Esophagus squamous epithelium (tissue), 5 donors: Measurements from ENCODE around the gene KBTBD13. TPM values are rescaled to one million over a fixed set of nuclear protein-coding genes. Genes with fewer than 3 reads are reported as not detected.

Experiments
- DNase-seq: peaks from one replicate; lab custom pipeline; 2025; lab: John Stamatoyannopoulos, UW
- H3K27ac ChIP-seq, 4 donors: fragments of 200-600 bp; sonication (generic); one replicate each; pipeline ENCODE4 v1.5.1; 2016 to 2019; ENCODE audit warnings: mild to moderate bottlenecking in 1 of 4
- H3K27me3 ChIP-seq, 4 donors: fragments of 200-600 bp; sonication (generic); 1 replicate in 3 of 4; 2 replicates in 1 of 4; pipeline versions ENCODE4 v1.5.1 to v1.6.0; 2017 to 2021; ENCODE audit warnings: antibody characterized with exemption in 1 of 4
- H3K36me3 ChIP-seq, 3 donors: fragments of 200-600 bp; sonication (generic); one replicate each; pipeline ENCODE4 v1.5.1; 2016 to 2019
- H3K4me1 ChIP-seq, 3 donors: fragments of 200-600 bp; sonication (generic); one replicate each; pipeline ENCODE4 v1.5.1; 2017 to 2019
- H3K4me3 ChIP-seq, 4 donors: fragments of 200-600 bp; sonication (generic); 1 replicate in 3 of 4; 2 replicates in 1 of 4; pipeline ENCODE4 v1.5.1; 2016 to 2019; ENCODE audit warnings: mild to moderate bottlenecking in 2 of 4, moderate library complexity in 1 of 4
- H3K9me3 ChIP-seq, 3 donors: fragments of 200-600 bp; sonication (generic); one replicate each; pipeline ENCODE4 v1.5.1; 2016 to 2019
- CTCF ChIP-seq, 6 experiments: fragments of 450-650 bp in 4 of 6; fragments of 200-600 bp in 2 of 6; sonication (generic) in 2 of 6; IDR thresholded peaks; one replicate each; pipeline ENCODE4 v1.5.1; 2016 to 2019; ENCODE audit warnings: antibody characterized with exemption in 6 of 6, mild to moderate bottlenecking in 4 of 6, moderate library complexity in 4 of 6
- POLR2A ChIP-seq, 4 donors: fragments of 450-650 bp; IDR thresholded peaks; one replicate each; pipeline ENCODE4 v1.6.1; 2017; ENCODE audit warnings: antibody characterized with exemption in 4 of 4, mild to moderate bottlenecking in 4 of 4, moderate library complexity in 3 of 4
- WGBS, 2 donors: methylation state at CpG; one replicate each; pipeline ENCODE4 v1.1.5; 2018; 5-methylcytosine and 5-hydroxymethylcytosine counted together
- intact Hi-C: fragments of 100-400 bp; cut with DNase I; formaldehyde crosslinking; loops from one replicate; pipeline ENCODE4 v1.15.0; 2022
- total RNA-seq, 4 donors: library from RNA; depleted of rRNA; stranded (reverse); fragments of >200 nt; gene quantifications; one replicate each; pipeline ENCODE4 v1.1.0, GENCODE V29; 2016
- donor health status: DM: yes; HTN: yes; CAD: no.

Gene KBTBD13
- total RNA-seq, 4 donors from 2014 or later, result not detected

- no peaks in the 10 kb centered on the region for H3K9me3 ChIP-seq
- peak overlapping the region; percentile 73 to 98 (median 84) for H3K4me3 ChIP-seq
- H3K4me1 ChIP-seq, result peaks cover 13 to 43% (median 13%) of the 10 kb centered on the region in 3 donors
- H3K36me3 ChIP-seq, result peaks cover 0 to 20% (median 6%) of the 10 kb centered on the region in 3 donors
- peak overlapping the region in 3 of 4 donors; percentile 79 to 90 (median 82) for H3K27ac ChIP-seq
- no peak for DNase-seq
- H3K27me3 ChIP-seq, result no peaks in the 10 kb centered on the region
- TF ChIP-seq POLR2A (IDR thresholded peaks at IDR 0.05), result no peak
- no peak for TF ChIP-seq CTCF (IDR thresholded peaks at IDR 0.05)
- 32 to 54% methylated on average over 5 to 12 of the region's 12 CpGs for WGBS, 2 donors
- intact Hi-C loops, result no loop called here
Measured at GRCh38 chr15:65029736-65030208, 46.8 kb upstream of the KBTBD13 start.

GRCh38 chr15:65032801-65033537, 43.6 kb upstream of the KBTBD13 start:
- no peak for DNase-seq
- WGBS, 2 donors, result 30 to 35% methylated on average over 5 to 10 of the region's 13 CpGs
- H3K4me3 ChIP-seq, result no peak overlapping the region
- H3K4me1 ChIP-seq, result peaks cover 8 to 30% (median 10%) of the 10 kb centered on the region in 3 donors
- H3K9me3 ChIP-seq, result no peaks in the 10 kb centered on the region
- intact Hi-C loops, result no loop called here
- no peak overlapping the region for H3K27ac ChIP-seq
- TF ChIP-seq CTCF (IDR thresholded peaks at IDR 0.05) (peak; percentile 49 to 75 (median 56)), POLR2A (IDR thresholded peaks at IDR 0.05) (no peak)
- no peaks in the 10 kb centered on the region for H3K27me3 ChIP-seq
- no peaks in the 10 kb centered on the region for H3K36me3 ChIP-seq

- DNase-seq, result no peak
- Histone ChIP-seq H3K9me3 (no peaks in the 10 kb centered on the region), H3K4me1 (peaks cover 2 to 22% (median 5%) of the 10 kb centered on the region in 3 donors), H3K4me3 (no peak overlapping the region), H3K27ac (no peak overlapping the region), H3K36me3 (no peaks in the 10 kb centered on the region), H3K27me3 (no peaks in the 10 kb centered on the region)
- intact Hi-C loops, result no loop called here
- 1 to 15% methylated on average over 4 of the region's 4 CpGs for WGBS, 2 donors
- no peak for TF ChIP-seq POLR2A (IDR thresholded peaks at IDR 0.05)
- TF ChIP-seq CTCF (IDR thresholded peaks at IDR 0.05), result peak in 5 of 6 experiments; percentile 26 to 61 (median 48)
Measured at GRCh38 chr15:65033659-65034269, 42.8 kb upstream of the KBTBD13 start.

GRCh38 chr15:65034719-65035118, 41.8 kb upstream of the KBTBD13 start:
- H3K9me3 ChIP-seq, result no peaks in the 10 kb centered on the region
- no peak for TF ChIP-seq POLR2A (IDR thresholded peaks at IDR 0.05)
- no peak for TF ChIP-seq CTCF (IDR thresholded peaks at IDR 0.05)
- H3K27me3 ChIP-seq, result no peaks in the 10 kb centered on the region
- no peaks in the 10 kb centered on the region for H3K36me3 ChIP-seq
- 58 to 76% methylated on average over 9 to 11 of the region's 11 CpGs for WGBS, 2 donors
- H3K4me1 ChIP-seq, result peaks cover 2 to 17% (median 5%) of the 10 kb centered on the region in 3 donors
- no peak overlapping the region for H3K4me3 ChIP-seq
- intact Hi-C loops, result no loop called here
- no peak overlapping the region for H3K27ac ChIP-seq
- DNase-seq, result no peak

GRCh38 chr15:65037309-65037708, 39.2 kb upstream of the KBTBD13 start:
- DNase-seq, result no peak
- intact Hi-C loops, result no loop called here
- Histone ChIP-seq H3K9me3 (no peaks in the 10 kb centered on the region), H3K4me1 (peaks cover 2 to 13% (median 5%) of the 10 kb centered on the region in 3 donors), H3K4me3 (no peak overlapping the region), H3K27ac (no peak overlapping the region), H3K36me3 (no peaks in the 10 kb centered on the region), H3K27me3 (no peaks in the 10 kb centered on the region)
- no peak for TF ChIP-seq CTCF (IDR thresholded peaks at IDR 0.05)
- TF ChIP-seq POLR2A (IDR thresholded peaks at IDR 0.05), result no peak
- WGBS, 2 donors, result 84 to 85% methylated on average over 1 of the region's 1 CpG
